Cardiac muscle cell (in vitro differentiated cells and primary cell): ENCODE results near the gene GNG11. TPM values are rescaled to one million over a fixed set of nuclear protein-coding genes. Genes with fewer than 3 reads are reported as not detected.
A peak's percentile ranks its signal among the peaks of the same experiment; 100 is the strongest.

Source experiments
- DNase-seq, 2 donors: peaks; one replicate each; pipeline versions ENCODE4 v3.0.0 to v3.0.0-alpha.2; 2010 to 2017; ENCODE audit warnings: low read depth in 1 of 2, low spot score in 1 of 2
- H3K27ac ChIP-seq: fragments of 200-600 bp; sonication (generic); 2 replicates; pipeline ENCODE4 v1.5.1; 2016
- H3K27me3 ChIP-seq: fragments of 200-600 bp; sonication (generic); 2 replicates; pipeline ENCODE4 v1.6.0; 2016; ENCODE audit warnings: control low read depth
- H3K36me3 ChIP-seq: fragments of 200-600 bp; sonication (generic); 2 replicates; pipeline ENCODE4 v1.5.1; 2016; ENCODE audit warnings: control low read depth
- H3K4me1 ChIP-seq: fragments of 200-600 bp; sonication (generic); 2 replicates; pipeline ENCODE4 v1.8.1; 2017; ENCODE audit warnings: low read depth, mild to moderate bottlenecking, mixed run types
- H3K4me3 ChIP-seq: fragments of 200-600 bp; sonication (generic); 2 replicates; pipeline ENCODE4 v1.5.1; 2016; ENCODE audit warnings: mild to moderate bottlenecking
- H3K9me3 ChIP-seq: fragments of 200-600 bp; sonication (generic); 2 replicates; pipeline ENCODE4 v1.5.1; 2017; ENCODE audit warnings: low read depth, mild to moderate bottlenecking, control low read depth
- CTCF ChIP-seq: IDR thresholded peaks from 2 replicates; pipeline ENCODE4 v1.5.1; 2012; ENCODE audit warnings: low read depth, mild to moderate bottlenecking, low read length
- polyA plus RNA-seq: library from polyadenylated mRNA; unstranded; fragments of >200 nt; fragmentation: Nextera tagmentation; extraction: Ambion mirVana; gene quantifications from 2 replicates; pipeline ENCODE4 v1.2.1, GENCODE V29; 2016
- total RNA-seq: library from RNA; depleted of rRNA; stranded (reverse); fragments of >200 nt; gene quantifications from 2 replicates; pipeline ENCODE4 v1.2.3, GENCODE V29; 2016

GNG11 gene
- total and polyA plus RNA-seq, 2 experiments from 2014 or later: 8.4 to 20.8 TPM

DNA sequence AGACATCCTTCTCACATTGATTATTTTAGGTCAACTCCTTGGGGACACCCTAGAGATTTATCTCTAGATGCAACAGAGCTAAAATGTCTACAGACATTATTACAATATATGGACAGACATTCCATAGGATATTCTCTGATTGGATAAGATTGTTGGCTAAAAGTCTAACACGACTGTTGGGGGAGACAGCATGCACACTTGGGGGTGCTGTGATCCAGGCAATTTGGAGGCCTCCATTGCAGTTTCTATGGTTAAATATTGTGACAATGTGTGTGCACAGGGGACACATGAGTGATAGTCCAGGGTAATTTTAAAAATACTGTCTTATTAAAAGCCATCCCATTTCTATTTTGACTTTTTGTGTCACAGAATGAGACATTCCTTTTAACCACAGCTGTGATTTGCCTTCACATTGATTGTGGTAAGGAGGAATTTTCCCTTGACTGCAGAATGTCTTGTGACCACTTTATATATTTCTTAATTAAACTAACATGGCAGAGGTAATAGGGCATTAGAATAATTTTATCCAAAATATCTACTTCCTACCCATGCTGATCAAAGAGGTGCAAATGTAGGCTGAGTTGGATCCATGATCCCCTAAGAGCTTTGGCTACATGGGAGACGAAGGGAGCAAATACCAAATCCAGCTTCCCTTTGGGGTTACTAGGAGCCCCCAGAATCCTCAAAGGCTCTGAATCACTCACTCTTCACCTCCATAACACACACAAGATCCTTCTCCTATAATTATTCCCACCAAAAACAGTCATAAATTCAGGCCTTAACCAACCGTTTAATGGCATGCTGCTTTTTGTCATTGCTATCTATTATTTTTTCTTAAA lies 38.2 kb upstream of the GNG11 start:
- H3K9me3 ChIP-seq: peaks cover 5% of the 10 kb centered on the region
- peak in 1 of 2 donors; percentile 41 for DNase-seq
- H3K27me3 ChIP-seq: peaks cover 14% of the 10 kb centered on the region
- no peaks in the 10 kb centered on the region for H3K36me3 ChIP-seq
- no peaks in the 10 kb centered on the region for H3K4me1 ChIP-seq
- H3K4me3 ChIP-seq: no peak overlapping the region
- no peak for TF ChIP-seq CTCF
- H3K27ac ChIP-seq: no peak overlapping the region

DNA sequence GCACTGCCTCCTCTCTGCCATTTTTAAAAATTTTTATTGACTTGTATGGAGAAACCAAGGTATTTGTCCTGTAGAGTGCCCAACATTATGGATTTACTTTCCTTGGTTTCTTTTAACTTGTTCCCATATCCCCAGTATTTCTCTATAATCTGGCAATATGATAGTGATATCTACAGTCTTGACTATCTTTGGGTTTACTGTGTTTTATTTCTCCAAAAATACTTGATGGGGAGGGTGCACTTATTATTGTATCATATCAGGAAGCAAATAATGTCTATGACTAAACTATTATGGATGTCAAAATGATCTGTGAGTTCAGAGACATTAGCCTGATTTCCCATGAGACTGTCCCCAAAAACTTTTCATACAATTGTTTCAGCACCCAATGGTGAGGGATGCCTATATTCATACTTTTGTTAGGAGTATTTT lies 37.6 kb upstream of the GNG11 start:
- Histone ChIP-seq H3K9me3 (peaks cover 5% of the 10 kb centered on the region), H3K4me3 (no peak overlapping the region), H3K4me1 (no peaks in the 10 kb centered on the region), H3K27me3 (peaks cover 19% of the 10 kb centered on the region), H3K36me3 (no peaks in the 10 kb centered on the region), H3K27ac (no peak overlapping the region)
- no peak for TF ChIP-seq CTCF
- peak in 1 of 2 donors; percentile 31 for DNase-seq

DNA sequence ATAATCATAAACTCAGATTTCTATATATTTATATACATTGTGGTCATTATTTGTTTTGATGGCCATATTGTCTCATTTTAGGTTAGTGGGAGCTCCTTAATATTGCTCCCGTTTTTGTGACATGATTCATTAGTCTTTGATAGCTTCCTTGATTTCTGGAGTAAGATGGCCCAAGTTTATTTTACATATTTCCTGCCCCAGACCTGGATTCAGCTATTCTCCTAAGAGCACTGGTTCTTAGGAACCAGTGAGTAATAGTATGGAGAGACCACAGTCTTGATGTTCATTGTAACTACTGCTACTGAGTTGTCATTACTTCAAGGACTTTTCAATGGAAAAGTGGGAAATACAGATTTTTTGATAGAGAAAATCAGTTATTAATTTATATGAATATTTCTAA lies 37.0 kb upstream of the GNG11 start:
- TF ChIP-seq CTCF: no peak
- Histone ChIP-seq H3K27ac (no peak overlapping the region), H3K36me3 (no peaks in the 10 kb centered on the region), H3K4me1 (no peaks in the 10 kb centered on the region), H3K27me3 (peaks cover 25% of the 10 kb centered on the region), H3K4me3 (no peak overlapping the region), H3K9me3 (peaks cover 5% of the 10 kb centered on the region)
- peak in 1 of 2 donors; percentile 38 for DNase-seq

DNA sequence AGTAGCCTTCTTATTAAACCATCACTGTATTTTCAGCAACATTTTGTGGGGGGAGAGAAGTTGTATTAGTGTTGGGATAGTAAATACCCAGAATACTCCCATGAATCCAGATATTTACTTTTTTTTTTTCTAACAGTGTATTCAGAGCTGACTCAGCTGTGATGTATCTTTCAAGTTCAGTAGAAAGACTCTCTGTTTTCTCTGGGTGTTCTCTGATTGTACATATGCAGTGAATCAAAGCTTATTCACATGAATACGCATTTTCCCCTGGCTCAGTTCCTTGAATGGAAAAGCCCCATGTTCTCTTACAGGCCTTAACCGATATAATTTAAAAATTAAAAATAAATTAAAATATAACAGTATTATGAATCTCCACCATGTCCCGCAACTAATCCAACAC lies 32.3 kb upstream of the GNG11 start:
- H3K4me3 ChIP-seq: peak overlapping the region; percentile 81
- DNase-seq: peak in 1 of 2 donors; percentile 70
- H3K4me1 ChIP-seq: no peaks in the 10 kb centered on the region
- no peak overlapping the region for H3K27ac ChIP-seq
- no peaks in the 10 kb centered on the region for H3K36me3 ChIP-seq
- TF ChIP-seq CTCF: no peak
- peaks cover 5% of the 10 kb centered on the region for H3K9me3 ChIP-seq
- peaks cover 57% of the 10 kb centered on the region for H3K27me3 ChIP-seq

DNA sequence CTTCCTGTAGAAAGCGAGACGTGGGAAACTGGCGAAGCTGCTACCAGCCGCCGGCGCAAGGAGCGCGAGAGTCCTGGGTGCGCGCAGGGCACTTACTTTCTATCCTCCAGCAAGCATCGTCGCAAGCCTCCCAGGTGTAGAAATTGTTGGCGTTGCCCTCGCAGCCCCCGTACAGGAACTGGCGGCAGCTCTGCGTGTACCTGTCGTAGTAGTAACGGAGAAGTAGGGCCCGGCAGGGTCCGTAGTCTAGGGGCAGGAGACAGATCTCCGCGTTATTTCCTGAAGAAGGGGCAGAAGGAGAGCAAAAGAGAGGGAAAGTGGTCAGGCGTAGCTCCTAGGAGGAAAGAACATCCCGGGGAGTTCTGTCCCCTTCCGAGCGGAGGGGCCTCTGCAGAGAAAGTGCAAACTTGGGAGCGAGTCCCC lies 31.5 kb upstream of the GNG11 start:
- H3K4me1 ChIP-seq: no peaks in the 10 kb centered on the region
- H3K4me3 ChIP-seq: peak overlapping the region; percentile 81
- no peaks in the 10 kb centered on the region for H3K36me3 ChIP-seq
- no peak overlapping the region for H3K27ac ChIP-seq
- peaks cover 57% of the 10 kb centered on the region for H3K27me3 ChIP-seq
- TF ChIP-seq CTCF: no peak
- peaks cover 5% of the 10 kb centered on the region for H3K9me3 ChIP-seq
- peak; percentile 60 to 77 for DNase-seq
